HPDE6-E6E7 (cell line): Measurements from ENCODE around the gene COPS6.

ENCODE experiments used
- DNase-seq: peaks from one replicate; pipeline ENCODE4 v3.0.0; 2011; ENCODE audit warnings: missing footprints; ENCODE audit errors: extremely low spot score

The COPS6 gene

DNA sequence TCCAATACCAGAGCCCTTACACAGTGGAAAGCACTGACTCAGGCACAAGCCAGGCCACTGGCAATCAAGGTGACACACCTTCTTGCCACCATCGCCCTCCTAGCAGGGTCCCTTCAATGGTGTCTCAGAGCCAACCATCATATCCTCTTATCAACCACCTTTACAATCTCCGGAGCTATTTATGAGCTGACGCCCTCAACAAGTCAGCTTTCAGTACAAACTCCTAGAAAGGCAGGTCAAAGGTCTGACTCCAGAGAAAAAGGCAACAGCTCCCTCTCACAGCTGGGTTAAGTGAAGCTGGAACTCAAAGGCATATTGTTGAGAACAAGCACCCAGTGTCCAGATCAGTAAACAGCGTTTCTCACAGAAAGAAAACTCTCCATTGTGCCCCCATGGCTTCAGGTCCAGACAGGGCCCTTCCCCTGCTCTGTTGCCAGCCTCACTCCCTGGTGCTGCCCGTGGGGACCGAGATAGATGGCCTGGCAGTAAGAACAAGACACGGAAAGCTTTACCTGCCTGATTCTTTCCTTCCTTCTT, 9.7 kb upstream of the COPS6 start:
- DNase-seq: no peak

DNA sequence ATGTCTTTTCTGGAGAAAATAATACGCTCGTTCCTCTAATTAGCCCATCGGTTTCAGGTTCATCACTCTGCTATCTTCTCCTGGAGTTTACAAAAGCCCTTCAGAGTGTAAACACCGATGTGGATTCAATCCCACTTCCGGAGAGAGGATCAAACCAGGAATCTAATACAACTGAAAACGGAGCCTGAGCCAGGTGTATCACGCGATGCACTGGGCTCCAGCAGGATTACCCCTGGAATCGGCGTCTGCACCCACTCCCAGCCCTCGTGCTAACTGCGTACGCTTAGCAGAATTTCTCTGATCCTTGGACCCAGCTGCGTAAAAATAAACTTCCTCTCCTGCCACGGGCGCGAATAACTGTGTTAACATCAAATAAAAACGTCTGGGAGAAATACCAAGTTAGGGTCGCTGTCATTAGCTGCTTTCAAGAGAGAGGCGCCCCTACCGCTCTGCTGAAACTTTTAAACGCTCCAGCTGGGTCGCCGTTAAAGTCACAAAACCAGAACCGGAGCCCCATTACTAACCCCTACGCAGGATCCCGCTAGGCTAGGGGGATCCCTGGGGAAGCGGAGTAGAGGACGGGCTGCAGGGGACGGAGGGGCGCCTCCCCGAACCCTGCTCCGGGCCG, 7.7 kb upstream of the COPS6 start:
- DNase-seq: no peak

DNA sequence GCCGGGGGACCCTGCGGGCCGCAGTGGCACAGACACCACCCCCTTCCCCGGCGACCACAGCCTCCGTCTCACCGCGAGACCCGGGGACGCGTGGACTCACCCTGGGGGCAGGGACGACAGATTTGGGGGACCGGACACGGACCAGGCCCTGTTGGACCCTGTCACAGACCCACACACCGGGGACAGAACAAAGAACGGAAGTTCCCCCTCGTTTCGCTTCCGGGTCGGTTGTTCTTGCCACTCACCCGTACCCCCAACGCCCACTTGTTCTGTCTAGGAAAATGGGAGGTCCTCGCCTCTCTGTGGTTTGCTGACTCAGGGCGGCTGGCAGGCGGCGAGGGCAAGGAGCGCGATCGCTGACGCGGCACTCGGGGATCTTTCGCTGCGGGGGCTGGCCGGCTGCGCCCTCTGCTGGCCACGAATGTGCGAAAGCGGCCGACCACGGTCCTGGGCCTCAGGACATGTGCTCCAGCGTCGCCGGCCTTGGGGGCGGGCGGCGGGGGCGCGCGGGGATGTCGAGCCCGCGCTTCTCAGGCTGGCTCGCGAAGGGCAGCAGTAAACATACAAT, 7.2 kb upstream of the COPS6 start, which contains the start of gene ZNF3:
Gene ZNF3, minus strand, starts transcription at position 189 of the 568 bp plus-strand sequence. CDS start 4,366 bp downstream, outside the sequence.
- peak; percentile 95 for DNase-seq

DNA sequence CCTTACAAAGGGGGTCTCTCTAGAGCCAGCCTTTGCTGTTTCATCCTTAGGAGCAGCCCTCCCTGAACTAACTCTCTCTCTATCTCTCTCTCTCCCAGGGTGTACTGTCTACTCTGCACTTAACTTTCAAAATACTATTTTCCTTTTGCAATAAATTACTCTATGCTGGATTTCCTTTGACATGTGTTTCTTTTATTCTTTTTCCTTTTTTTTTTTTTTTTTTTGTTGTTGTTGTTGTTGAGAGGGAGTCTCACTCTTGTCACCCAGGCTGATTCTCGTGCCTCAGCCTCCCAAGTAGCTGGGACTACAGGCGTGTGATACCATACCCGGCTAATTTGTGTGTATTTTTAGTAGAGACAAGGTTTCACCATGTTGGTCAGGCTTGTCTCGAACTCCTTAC, 5.8 kb upstream of the COPS6 start:
- no peak for DNase-seq

DNA sequence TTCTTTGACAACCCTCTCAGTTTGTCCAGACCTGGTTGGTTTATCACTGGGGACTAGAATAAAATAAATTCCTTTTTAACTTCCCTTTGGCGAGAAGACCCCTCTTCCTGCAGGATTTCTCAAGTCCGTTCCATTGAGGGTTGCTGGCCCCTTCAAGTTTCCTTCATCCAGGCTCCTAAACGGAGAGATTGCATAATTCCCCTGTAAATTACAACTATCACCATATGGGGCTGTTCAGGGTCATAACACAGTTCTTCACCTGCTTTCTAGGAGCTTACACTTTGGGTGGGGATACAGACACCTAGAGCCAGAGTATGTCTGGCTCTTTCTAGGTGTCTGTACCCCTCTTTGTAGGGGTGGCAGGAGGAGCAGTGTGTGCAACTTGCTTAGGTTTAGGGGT, 3.3 kb upstream of the COPS6 start:
- DNase-seq: no peak

DNA sequence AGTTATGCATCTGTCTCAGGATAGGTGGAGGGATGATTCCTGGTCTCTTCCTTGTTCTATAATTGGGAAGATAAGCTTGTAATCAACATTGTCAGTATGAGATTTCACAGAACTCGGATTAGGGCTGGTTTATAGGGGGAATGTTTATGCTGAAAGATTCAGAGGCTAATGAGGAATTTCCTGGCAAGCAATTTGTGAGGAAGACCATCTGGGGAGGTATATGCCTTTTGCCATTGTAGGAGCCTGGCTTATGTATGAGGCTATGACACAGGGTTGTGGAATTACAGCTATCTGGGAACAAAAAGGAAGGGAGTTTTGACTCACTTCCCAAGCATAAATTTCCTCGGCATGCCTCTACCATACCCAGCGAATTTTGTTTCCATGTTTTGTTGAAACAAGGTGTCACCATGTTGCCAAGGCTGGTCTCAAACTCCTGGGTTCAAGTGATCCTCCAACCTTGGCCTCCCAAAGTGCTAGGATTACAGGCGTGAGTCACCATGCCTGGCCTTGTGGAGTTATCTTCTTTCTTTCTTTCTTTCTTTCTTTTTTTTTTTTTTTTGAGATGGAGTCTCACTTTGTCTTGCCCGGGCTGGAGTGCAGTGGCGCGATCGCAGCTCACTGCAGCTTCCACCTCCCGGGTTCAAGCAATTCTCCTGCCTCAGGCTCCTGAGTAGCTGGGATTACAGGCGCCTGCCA, 1.6 kb upstream of the COPS6 start:
- no peak for DNase-seq

DNA sequence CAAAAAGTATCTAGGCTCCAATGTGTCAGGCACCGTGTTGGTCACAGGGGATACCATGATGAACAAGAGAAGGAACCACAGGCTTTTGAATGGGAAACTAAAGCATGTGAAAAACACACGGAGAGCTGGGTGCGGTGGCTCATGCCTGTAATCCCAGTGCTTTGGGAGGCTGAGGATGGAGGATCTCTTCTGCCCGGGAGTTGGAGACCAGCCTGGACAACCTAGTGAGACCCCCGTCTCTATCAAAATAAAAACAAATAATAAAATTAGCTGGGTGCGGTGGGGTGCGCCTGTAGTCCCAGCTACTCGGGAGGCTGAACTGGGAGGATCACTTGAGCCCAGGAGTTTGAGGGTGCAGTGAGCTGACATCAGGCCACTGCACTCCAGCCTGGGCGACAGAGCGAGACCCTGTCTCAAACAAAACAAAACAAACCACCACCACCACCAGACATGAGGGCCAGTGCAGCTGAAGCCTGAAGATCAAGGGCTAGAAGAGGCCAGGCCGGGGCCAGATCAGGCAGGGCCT, 611 bp upstream of the COPS6 start:
- DNase-seq: no peak

DNA sequence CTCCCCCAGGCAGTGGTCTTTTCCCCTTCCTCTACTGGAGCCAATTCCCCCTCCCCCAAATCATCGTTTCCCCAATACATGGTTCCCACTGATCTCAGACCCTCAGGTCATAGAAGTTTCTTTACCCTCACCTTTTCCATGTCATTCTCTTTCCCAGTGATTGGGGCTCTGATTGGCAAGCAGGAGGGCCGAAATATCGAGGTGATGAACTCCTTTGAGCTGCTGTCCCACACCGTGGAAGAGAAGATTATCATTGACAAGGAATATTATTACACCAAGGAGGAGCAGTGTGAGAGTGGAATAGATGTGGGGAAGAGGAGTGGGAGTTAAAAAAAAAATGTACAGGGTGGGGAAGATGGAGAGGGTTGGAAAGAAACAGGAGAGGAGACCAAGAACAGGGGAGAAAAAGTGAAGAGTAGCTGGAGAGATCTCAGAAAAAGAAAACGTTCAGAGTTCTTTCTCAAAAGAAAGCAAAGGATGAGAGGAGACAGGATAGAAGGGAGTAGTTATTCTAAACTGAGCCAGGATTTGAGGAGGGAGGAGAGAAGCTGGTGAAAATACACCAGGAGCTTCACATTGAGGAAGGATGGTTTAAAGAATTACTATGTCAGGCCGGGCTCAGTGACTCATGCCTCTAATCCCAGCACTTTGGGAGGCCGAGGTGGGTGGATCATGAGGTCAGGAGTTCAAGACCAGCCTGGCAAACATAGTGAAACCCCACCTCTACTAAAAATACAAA, 858 bp downstream of the COPS6 start:
- no peak for DNase-seq

DNA sequence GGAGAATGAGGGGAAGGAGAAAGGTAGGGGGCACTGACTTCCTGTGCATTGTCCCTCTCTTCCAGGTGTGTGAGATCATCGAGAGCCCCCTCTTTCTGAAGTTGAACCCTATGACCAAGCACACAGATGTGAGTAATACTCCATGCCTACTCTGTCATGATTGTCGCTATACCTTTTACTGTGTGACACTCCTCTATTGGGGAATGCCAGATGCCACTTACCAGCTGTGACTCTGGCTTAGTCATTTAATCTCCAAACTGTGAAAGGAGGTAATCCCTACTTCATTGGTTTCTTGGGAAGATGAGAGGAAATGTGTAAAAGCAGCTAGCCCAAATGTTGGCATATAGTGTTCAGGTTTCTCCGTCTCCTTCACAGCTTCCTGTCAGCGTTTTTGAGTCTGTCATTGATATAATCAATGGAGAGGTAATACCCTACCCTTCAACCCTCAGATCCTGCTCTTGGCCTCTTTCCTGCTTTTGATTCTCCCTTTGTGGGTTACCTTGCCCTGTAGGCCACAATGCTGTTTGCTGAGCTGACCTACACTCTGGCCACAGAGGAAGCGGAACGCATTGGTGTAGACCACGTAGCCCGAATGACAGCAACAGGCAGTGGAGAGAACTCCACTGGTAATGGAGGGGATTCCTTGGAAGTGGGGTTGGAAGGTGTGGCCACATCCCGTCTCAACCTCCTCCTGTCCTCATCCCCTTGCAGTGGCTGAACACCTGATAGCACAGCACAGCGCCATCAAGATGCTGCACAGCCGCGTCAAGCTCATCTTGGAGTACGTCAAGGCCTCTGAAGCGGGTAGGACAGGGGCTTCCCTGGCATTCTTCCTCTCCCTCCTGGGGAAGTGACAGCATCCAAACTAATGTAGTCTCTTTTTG, 2.0 kb downstream of the COPS6 start:
- no peak for DNase-seq

DNA sequence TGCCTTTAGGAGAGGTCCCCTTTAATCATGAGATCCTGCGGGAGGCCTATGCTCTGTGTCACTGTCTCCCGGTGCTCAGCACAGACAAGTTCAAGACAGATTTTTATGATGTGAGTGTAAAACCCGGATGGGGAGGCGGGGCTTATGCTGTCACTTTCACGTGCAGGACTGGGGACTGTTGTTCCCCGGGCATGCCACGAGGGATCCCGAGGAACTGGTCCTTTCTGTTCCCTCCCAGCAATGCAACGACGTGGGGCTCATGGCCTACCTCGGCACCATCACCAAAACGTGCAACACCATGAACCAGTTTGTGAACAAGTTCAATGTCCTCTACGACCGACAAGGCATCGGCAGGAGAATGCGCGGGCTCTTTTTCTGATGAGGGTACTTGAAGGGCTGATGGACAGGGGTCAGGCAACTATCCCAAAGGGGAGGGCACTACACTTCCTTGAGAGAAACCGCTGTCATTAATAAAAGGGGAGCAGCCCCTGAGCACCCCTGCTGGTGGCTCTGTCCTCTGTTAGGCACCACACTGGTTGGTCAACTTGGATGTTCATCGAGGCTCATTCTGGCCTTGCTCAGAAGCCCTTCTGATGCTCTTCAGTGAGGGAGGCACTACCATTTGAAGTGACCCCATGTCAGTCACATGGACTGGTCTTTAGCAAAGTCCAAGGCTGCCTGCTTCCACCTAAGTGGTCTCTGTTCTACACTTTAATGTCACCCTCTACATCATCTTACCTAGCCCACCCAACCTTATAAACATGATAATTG, 2.8 kb downstream of the COPS6 start:
- DNase-seq: no peak

DNA sequence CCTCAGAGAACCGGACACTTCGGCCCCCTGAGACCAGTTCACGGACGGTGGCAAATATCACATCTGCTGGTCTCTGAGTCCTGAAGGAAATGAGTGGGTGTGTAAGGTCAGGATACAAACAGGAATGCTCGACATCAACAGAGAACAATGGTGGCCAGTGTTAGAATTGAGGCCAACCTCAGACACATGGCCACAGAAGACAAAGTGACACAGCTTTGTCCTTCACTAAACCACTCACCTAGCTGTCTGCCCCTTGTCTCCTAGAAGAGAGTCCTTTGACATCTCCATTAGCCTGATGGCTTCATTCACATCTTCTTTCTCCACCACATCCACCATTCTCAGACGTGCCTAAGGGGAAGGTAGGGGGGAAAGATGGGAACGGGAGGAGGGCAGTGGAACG, 4.3 kb downstream of the COPS6 start:
- DNase-seq: no peak

DNA sequence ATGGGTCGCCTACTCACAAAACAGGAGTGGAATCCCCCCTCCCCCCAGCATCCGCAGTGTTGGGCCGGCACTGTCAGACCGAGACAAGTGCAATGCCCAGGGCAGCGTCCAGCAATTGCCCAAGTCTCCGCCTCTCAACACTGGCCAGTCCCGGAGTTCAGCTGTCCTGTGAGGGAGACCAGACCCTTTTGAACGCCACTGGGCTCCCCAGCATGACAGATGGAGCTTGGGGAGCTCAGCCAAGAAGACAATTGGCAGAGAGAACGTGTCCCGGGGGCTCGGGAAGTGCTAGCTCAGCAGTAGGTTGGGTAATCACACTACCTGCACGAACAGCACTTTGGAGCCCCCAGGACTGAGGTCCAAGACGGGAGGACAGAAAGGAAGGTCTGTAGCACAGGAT, 4.7 kb downstream of the COPS6 start:
- DNase-seq: no peak

DNA sequence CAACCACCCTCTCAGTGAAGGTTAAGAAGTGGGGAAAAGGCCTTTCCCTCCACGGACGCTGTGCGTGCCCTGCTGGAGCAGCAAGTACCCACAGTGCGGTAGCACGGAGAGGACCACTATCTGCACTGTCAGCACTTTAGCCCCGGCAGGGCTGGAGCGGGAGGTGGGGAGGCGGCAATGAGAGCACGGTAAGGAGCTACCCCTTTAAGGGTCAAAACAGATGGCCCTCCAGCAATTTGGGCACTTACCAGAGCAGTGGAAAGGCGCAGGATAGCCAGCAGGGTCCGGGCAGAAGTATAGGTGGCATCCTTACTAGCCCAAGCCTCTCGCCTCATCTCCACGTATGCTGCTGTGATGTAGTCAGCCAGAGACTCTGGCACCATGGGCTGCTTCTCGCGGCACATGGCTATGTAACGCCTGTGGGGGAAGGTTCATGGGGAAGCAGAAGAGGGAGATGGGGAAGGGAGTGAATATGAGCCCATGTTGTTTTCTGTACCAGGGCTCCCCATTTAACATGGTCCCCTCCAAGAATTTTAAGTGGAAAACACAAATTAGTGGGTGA, 5.2 kb downstream of the COPS6 start:
- no peak for DNase-seq

DNA sequence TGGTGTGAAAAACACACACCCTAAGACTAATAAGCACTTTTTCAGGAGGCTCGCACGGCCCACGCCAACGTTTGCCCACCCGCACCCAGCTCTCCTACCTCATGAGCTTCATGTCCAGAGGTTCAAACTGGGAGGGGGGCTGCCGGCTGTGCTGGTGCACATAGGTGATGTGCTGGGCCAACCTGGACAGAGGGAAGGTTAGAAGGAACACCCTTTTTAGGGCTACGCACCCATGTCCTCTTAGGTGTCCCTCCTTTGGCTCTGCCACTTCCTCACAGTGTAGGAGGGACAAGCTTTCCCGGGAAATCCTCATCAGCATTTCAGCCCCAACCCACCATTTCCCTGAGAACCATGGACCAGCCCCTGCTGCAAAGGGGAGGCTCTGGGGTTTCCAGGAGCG, 6.5 kb downstream of the COPS6 start:
- DNase-seq: no peak

DNA sequence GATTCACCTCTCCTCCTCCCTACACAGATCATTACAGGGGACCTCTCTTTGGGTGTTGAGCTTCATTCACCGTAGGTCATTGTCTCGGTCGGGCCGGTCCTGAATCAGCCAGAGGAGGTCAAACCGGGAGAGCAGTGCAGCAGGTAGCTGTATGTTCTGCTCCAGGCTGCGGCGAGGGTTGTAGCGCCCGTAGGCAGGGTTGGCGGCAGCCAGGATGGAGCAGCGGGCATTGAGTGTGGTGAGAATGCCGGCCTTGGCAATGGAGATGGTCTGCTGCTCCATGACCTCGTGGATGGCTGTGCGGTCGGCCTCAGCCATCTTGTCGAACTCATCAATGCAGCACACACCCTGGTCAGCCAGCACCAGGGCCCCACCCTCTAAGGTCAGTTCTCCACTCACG, 6.9 kb downstream of the COPS6 start:
- DNase-seq: no peak

DNA sequence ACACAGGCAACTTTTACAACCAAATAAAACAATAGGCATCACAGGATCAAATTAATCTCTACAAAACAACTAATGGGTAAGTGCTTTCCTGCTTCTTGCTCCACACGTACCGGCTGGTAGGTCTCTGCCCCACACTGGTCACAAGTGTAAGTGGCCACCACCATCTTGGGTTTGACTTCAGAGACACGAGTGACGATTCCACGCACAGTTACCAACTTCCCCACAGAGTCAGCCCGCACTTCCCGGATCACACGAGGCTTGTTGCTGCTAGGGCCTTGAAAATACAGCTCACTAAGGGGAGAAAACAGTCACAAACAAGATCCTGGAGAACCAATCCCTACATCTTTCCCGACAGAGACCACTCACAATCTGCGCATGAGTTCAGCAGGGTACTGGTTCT, 10.1 kb downstream of the COPS6 start:
- DNase-seq: no peak

DNA sequence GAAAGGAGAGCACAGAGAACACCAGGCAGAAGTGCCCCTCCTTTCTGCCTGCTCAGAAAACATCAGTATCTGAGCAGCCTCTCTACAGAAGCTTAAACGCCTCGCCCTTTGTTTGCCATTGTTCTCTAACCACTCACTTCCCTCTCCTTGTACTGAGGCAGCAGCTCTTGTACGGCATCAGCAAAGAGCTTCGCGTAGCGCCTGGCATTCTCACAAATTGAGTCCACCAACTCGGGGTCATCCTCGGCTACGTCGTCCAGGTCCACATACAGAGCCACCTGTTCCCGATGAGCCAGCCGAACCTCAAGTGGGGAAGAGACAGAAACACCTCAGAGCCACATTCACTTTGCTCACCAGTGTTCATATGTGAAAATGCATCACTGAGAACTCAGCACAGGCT, 10.7 kb downstream of the COPS6 start:
- DNase-seq: no peak

DNA sequence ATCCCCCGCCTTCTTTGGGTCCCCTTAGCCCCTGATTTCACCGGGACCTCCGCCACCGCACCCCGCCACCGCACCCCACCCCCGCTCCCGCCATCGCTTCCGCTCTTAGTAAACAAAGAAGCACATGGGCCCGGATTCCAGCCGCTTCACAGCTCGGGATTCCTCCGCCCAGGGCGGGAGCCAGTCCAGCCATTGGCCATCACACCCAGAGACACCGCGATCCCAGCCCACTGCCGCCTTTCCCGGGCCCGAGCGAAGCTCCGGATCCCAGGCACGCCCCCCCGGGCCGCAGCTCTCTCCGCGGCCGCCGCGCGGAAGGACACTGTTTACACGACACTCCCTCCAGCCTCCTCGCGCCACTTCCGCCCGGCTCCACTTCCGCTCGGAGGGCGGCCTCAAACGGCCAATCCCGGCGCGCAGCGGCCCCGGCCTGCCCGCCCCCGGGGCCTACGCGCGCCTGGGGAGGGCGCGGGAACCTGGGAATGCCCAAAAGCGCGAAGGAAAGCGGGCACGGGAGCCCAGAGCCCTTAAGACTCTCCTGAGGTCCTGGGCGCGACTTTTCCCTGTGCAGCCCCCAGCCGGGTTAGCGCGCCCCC, 11.7 kb downstream of the COPS6 start:
- DNase-seq: peak; percentile 92

DNA sequence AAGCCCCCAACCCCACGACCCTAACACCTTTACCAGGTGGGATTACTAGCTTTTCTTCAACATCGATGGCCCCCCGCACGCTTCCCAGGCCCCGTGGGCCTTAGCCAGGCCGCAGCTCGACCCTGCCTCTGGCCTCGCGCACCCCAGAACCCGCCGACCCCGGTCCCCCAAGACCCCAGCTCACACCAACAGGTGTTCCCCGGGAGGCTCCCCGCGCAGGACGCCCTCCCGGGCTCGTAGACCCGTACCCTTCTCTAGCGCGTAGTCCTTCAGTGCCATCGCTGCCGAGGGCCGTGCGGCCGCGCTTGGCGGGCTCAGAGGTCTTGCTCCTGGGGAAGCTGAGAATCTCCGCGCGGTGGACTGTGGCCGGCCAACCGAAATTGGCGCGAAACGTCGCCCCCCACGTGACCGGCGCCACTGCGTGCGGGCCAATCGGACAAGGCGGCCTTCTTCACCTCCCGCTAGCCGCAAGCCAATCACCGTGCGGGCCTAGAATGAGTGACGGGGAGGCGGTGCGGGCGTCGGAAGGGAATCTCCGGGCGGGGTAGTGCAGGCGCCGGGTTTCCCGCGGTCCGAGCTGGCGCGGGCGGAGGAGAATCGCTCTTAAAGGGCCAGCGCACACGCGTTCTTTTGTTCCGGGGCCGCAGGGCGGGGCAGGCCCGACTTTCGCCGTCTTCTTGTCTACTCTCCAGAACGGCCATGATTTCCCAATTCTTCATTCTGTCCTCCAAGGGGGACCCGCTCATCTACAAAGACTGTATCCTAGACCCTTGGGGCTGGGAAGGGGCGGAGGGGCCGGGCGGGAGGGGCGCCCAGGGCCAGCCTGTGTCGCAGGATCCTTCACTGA, 12.5 kb downstream of the COPS6 start, which contains the start of the genes AP4M1 and MCM7:
Gene AP4M1, plus strand, starts transcription at position 628 of the 847 bp plus-strand sequence. Its CDS starts 72 bp downstream, at position 700.
Gene MCM7, minus strand, starts transcription at position 382 of the 847 bp plus-strand sequence. Its CDS starts 103 bp downstream, at position 279.
- DNase-seq: peak; percentile 99
